ENCODE data around the gene PPM1M. TPM values are rescaled to one million over a fixed set of nuclear protein-coding genes. Genes with fewer than 3 reads are reported as not detected.

Gene PPM1M
- total and polyA plus RNA-seq, 10 of the 15 experiments (the other 5 are each of a cell fraction or from before 2014, with no cell fraction given) = 7.3 to 24.8 (median 15.8) TPM

- WGBS (ENCODE audit: insufficient coverage, insufficient replicate concordance, low lambda C conversion rate, missing lambda C conversion rate) = 59% methylated on average over 34 of the region's 34 CpGs
- Histone ChIP-seq H2AFZ (ENCODE audit: control insufficient read depth, low read depth, low read length) (no peak overlapping the region), H3K27ac (ENCODE audit: control insufficient read depth, insufficient read depth) (no peak overlapping the region), H3K9me3 (replicated peaks; ENCODE audit: control insufficient read depth, insufficient read depth, low read length) (no peaks in the 10 kb centered on the region), H4K20me1 (ENCODE audit: control insufficient read depth, insufficient read depth) (no peaks in the 10 kb centered on the region), H3K79me2 (ENCODE audit: control insufficient read depth, insufficient read depth, low read length) (peaks cover 6% of the 10 kb centered on the region), H3K4me3 (no peak overlapping the region), H3K4me2 (ENCODE audit: control insufficient read depth, insufficient read depth) (peak overlapping the region; percentile 35), H3K27me3 (replicated peaks in 1 of 2; ENCODE audit: control insufficient read depth in 2 of 2, insufficient read depth in 2 of 2, low read length in 1 of 2) (no peaks in the 10 kb centered on the region), H3K9ac (ENCODE audit: control insufficient read depth, insufficient read depth, low read length) (no peak overlapping the region), H3K36me3 (ENCODE audit: control insufficient read depth in 2 of 2, insufficient read depth in 2 of 2, low read length in 1 of 2) (peaks cover 14 to 27% of the 10 kb centered on the region in 2 experiments), H3K4me1 (ENCODE audit: control insufficient read depth, insufficient read depth, low read length) (peaks cover 9% of the 10 kb centered on the region)
- in situ Hi-C loops (cut with MboI) = loop anchor here (5.0 kb wide), 1 partner anchor 111 kb away; no protein-coding TSS in a partner anchor
- ChIA-PET RAD21 (ENCODE audit: unreplicated experiment) (interaction anchor here (0.6 to 3.1 kb wide), 21 partner anchors 9 to 215 kb away, joined by 3 to 30 read pairs (median 5); partner anchors contain the start of genes GLYCTK, POC1A, PPM1M and WDR82), CTCF (interaction anchor here (0.5 to 5.7 kb wide), 43 partner anchors 9 to 475 kb away, joined by 3 to 91 read pairs (median 4); partner anchors contain the start of genes GLYCTK and WDR82), POLR2A (interaction anchor here (0.5 to 2.4 kb wide), 13 partner anchors 13 to 181 kb away, joined by 3 to 8 read pairs (median 3); partner anchors contain the start of gene WDR82), SMC1A (ENCODE audit: uncharacterized antibody, unreplicated experiment) (interaction anchor here (0.7 to 2.9 kb wide), 16 partner anchors 8 to 220 kb away, joined by 3 to 36 read pairs (median 4); partner anchors contain the start of genes PPM1M and WDR82)
- FAIRE-seq (peak; percentile 18), ATAC-seq (peak; percentile 92), DNase-seq (ENCODE audit: low read depth, low spot score) (no peak)
- no TSS peak for BruUV-seq (replicated peaks)
- intact Hi-C loops (cut with micrococcal nuclease; ENCODE audit: unreplicated experiment) = no loop called here
- TF ChIP-seq RBBP5 (conservative IDR thresholded peaks at IDR 0.05) = no peak
- no peak for TF ChIP-seq ZSCAN29 (IDR thresholded peaks at IDR 0.05)
- no peak for TF ChIP-seq SUZ12 (IDR thresholded peaks at IDR 0.05; ENCODE audit: unreplicated experiment)
- no peak for TF ChIP-seq EP300 (IDR thresholded peaks at IDR 0.05; ENCODE audit: borderline replicate concordance in 1 of 2, control insufficient read depth in 1 of 2, low read depth in 2 of 2, low read length in 2 of 2)
- peak in 1 of 2 experiments; percentile 48; a peak in 1 of 4 replicates for TF ChIP-seq BHLHE40 (IDR thresholded peaks at IDR 0.05; ENCODE audit: borderline replicate concordance in 1 of 2, low read depth in 2 of 2, low read length in 1 of 2)
- 0 out of 2 replicates have a peak, but pooled peaks have one; percentile 18 for TF ChIP-seq PAX5 (IDR thresholded peaks at IDR 0.05; ENCODE audit: borderline replicate concordance, low read depth, low read length)
- TF ChIP-seq, protein P1, sequence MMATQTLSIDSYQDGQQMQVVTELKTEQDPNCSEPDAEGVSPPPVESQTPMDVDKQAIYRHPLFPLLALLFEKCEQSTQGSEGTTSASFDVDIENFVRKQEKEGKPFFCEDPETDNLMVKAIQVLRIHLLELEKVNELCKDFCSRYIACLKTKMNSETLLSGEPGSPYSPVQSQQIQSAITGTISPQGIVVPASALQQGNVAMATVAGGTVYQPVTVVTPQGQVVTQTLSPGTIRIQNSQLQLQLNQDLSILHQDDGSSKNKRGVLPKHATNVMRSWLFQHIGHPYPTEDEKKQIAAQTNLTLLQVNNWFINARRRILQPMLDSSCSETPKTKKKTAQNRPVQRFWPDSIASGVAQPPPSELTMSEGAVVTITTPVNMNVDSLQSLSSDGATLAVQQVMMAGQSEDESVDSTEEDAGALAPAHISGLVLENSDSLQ (IDR thresholded peaks at IDR 0.05) = no peak
- no peak for TF ChIP-seq MEF2B (IDR thresholded peaks at IDR 0.05; ENCODE audit: partially characterized antibody, poor library complexity, severe bottlenecking)
- TF ChIP-seq IKZF2 (IDR thresholded peaks at IDR 0.05) = no peak; a peak in 1 of 4 replicates
- 0 out of 2 replicates have a peak, but pooled peaks have one; percentile 42 for TF ChIP-seq HDGF (IDR thresholded peaks at IDR 0.05)
- TF ChIP-seq SRF (IDR thresholded peaks at IDR 0.05; ENCODE audit: low read depth in 2 of 2, low read length in 2 of 2) = no peak
- no peak for TF ChIP-seq BCL11A (IDR thresholded peaks at IDR 0.05; ENCODE audit: low read depth, low read length)
- TF ChIP-seq NFIC (IDR thresholded peaks at IDR 0.05; ENCODE audit: low read depth, low read length) = no peak
- TF ChIP-seq CREB1 (IDR thresholded peaks at IDR 0.05; ENCODE audit: low read depth) = no peak
- TF ChIP-seq ZZZ3 (IDR thresholded peaks at IDR 0.05; ENCODE audit: control insufficient read depth, insufficient read length, low read depth) = no peak
- no peak for TF ChIP-seq NR2C1 (IDR thresholded peaks at IDR 0.05)
- TF ChIP-seq TCF12 (IDR thresholded peaks at IDR 0.05; ENCODE audit: low read depth, low read length) = 0 out of 2 replicates have a peak, but pooled peaks have one; percentile 20
- TF ChIP-seq SMAD1 (IDR thresholded peaks at IDR 0.05; ENCODE audit: low read depth, partially characterized antibody) = peak; percentile 86
- no peak for TF ChIP-seq NBN (IDR thresholded peaks at IDR 0.05)
- no peak for TF ChIP-seq ZNF622 (IDR thresholded peaks at IDR 0.05)
- TF ChIP-seq IRF3 (IDR thresholded peaks at IDR 0.05) = no peak
- TF ChIP-seq IRF4 (IDR thresholded peaks at IDR 0.05; ENCODE audit: low read depth, low read length) = 0 out of 2 replicates have a peak, but pooled peaks have one; percentile 23
- no peak for TF ChIP-seq FOXK2 (IDR thresholded peaks at IDR 0.05)
- TF ChIP-seq POLR2AphosphoS5 (IDR thresholded peaks at IDR 0.05; ENCODE audit: low read length) = 0 out of 2 replicates have a peak, but pooled peaks have one; percentile 49
These were observed 13.9 kb upstream of the PPM1M start for GRCh38 chr3:52231502-52232278.
